Measurements from ENCODE around the gene C10orf90. TPM values are rescaled to one million over a fixed set of nuclear protein-coding genes. Genes with fewer than 3 reads are reported as not detected.

Gene C10orf90
- total RNA-seq, 1 experiment from 2014 or later, result 0.18 TPM

DNA sequence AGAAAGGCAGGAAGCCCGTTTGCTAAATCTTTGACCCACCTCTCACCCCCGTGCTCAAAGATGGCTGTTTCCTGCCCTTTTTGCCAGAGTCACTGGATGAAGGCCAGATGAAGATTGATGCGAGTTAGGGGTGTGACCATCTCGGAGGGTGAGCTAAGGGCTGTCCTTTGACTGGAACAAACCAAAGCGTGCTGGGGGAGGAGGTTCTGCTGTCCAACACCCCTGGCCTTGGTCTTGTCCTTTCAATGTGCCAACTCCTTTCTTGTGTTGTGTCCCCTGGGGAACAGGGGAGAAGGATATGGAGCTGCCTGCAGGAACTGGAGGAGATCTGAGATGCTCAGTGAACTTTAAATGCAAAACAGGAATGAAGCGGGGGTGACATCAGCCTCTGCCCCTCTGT, 191.9 kb downstream of the C10orf90 start:
- Histone ChIP-seq H3K4me3 (ENCODE audit: low read length) (no peak overlapping the region), H3K36me3 (ENCODE audit: low read depth, low read length) (no peaks in the 10 kb centered on the region), H3K4me1 (ENCODE audit: insufficient read depth, low read length) (peaks cover 21% of the 10 kb centered on the region), H3K9me3 (ENCODE audit: low read length) (no peaks in the 10 kb centered on the region), H3F3A (ENCODE audit: low read length, unreplicated experiment) (no peaks in the 10 kb centered on the region), H3K9me2 (replicated peaks; ENCODE audit: low read length) (no peaks in the 10 kb centered on the region), H3K27me3 (ENCODE audit: low read length) (no peaks in the 10 kb centered on the region), H3K9ac (ENCODE audit: low read length) (no peak overlapping the region), H3K27ac (ENCODE audit: low read length) (no peak overlapping the region), H4K20me1 (ENCODE audit: low read length) (no peaks in the 10 kb centered on the region), H3K4me2 (ENCODE audit: low read length) (no peak overlapping the region), H2AFZ (ENCODE audit: low read length) (no peak overlapping the region), H3K79me2 (ENCODE audit: low read length) (no peaks in the 10 kb centered on the region)
- POLR2A ChIA-PET (ENCODE audit: unreplicated experiment), result no interaction called here
- CTCF ChIA-PET, result no interaction called here
- intact Hi-C loops (cut with micrococcal nuclease), result no loop called here
- DNase-seq, result no peak
- no peak for TF ChIP-seq EZH2 (IDR thresholded peaks at IDR 0.05; ENCODE audit: low read length, unreplicated experiment)
- TF ChIP-seq EZH2phosphoT487 (IDR thresholded peaks at IDR 0.05; ENCODE audit: borderline replicate concordance, low read length), result no peak
- TF ChIP-seq, protein P1, sequence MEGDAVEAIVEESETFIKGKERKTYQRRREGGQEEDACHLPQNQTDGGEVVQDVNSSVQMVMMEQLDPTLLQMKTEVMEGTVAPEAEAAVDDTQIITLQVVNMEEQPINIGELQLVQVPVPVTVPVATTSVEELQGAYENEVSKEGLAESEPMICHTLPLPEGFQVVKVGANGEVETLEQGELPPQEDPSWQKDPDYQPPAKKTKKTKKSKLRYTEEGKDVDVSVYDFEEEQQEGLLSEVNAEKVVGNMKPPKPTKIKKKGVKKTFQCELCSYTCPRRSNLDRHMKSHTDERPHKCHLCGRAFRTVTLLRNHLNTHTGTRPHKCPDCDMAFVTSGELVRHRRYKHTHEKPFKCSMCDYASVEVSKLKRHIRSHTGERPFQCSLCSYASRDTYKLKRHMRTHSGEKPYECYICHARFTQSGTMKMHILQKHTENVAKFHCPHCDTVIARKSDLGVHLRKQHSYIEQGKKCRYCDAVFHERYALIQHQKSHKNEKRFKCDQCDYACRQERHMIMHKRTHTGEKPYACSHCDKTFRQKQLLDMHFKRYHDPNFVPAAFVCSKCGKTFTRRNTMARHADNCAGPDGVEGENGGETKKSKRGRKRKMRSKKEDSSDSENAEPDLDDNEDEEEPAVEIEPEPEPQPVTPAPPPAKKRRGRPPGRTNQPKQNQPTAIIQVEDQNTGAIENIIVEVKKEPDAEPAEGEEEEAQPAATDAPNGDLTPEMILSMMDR (conservative IDR thresholded peaks at IDR 0.05; ENCODE audit: low read depth, low read length), result no peak
- BruUV-seq (replicated peaks), result no TSS peak
- no peak for ATAC-seq

DNA sequence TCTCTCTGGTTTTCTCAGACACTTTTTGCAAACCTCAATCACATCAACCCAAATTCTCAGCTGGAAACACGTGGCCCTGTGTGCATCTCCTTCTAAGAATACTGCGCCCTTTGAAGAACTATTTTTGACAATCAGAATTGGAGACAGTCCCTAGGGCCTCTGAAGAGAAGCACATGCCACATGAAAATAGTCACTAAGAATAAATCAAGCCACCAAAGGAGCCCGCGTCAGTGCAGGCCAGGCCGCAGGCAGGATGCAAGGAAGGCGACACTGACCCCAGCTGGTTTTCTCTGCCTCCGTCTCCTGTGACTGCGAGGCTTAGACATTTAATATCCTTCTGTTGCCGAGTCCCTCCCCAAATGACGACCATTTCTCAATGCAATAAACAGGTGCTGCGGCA, 194.2 kb downstream of the C10orf90 start:
- intact Hi-C loops (cut with micrococcal nuclease), result no loop called here
- Histone ChIP-seq H2AFZ (ENCODE audit: low read length) (no peak overlapping the region), H3F3A (ENCODE audit: low read length, unreplicated experiment) (no peaks in the 10 kb centered on the region), H3K9ac (ENCODE audit: low read length) (no peak overlapping the region), H3K27me3 (ENCODE audit: low read length) (no peaks in the 10 kb centered on the region), H3K36me3 (ENCODE audit: low read depth, low read length) (no peaks in the 10 kb centered on the region), H3K4me2 (ENCODE audit: low read length) (no peak overlapping the region), H3K9me2 (replicated peaks; ENCODE audit: low read length) (no peaks in the 10 kb centered on the region), H3K9me3 (ENCODE audit: low read length) (no peaks in the 10 kb centered on the region), H3K27ac (ENCODE audit: low read length) (no peak overlapping the region), H3K4me1 (ENCODE audit: insufficient read depth, low read length) (peaks cover 6% of the 10 kb centered on the region), H4K20me1 (ENCODE audit: low read length) (no peaks in the 10 kb centered on the region), H3K4me3 (ENCODE audit: low read length) (no peak overlapping the region), H3K79me2 (ENCODE audit: low read length) (no peaks in the 10 kb centered on the region)
- BruUV-seq (replicated peaks), result no TSS peak
- ChIA-PET POLR2A (ENCODE audit: unreplicated experiment) (no interaction called here), CTCF (no interaction called here)
- DNase-seq (no peak), ATAC-seq (no peak)
- no peak for TF ChIP-seq EZH2 (IDR thresholded peaks at IDR 0.05; ENCODE audit: low read length, unreplicated experiment)
- TF ChIP-seq, protein P1 (conservative IDR thresholded peaks at IDR 0.05; ENCODE audit: low read depth, low read length), result no peak
- no peak for TF ChIP-seq EZH2phosphoT487 (IDR thresholded peaks at IDR 0.05; ENCODE audit: borderline replicate concordance, low read length)

DNA sequence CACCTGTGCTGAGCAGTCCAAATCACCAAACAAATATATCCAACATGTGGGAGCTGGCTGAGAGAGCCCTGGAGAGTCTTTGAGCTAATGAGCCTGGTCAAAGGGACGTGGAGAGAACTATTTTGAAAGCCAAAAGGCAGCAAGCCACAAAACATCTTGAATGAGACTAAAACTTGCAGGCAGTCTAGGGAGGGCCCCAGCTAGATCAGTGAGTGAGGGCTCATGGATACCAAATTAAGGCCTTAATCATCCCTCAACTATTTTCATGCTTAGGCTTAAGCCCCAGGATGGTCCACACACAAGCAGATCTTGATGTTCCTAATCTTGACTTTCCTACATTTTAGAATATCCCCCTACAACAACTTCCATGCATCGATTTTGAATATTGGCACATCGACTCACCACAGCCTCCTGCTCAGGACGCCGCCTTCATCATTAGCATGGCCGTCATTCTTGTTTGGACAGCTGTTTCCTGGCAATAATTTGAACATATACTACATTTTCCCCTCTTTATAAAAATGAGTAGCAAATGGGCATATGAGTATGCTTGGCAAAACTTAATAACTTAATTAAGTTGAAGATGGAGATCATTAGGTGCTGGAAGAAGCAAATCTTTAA, 195.3 kb downstream of the C10orf90 start:
- no peaks in the 10 kb centered on the region for H3K27me3 ChIP-seq (ENCODE audit: low read length)
- TF ChIP-seq, protein P1 (conservative IDR thresholded peaks at IDR 0.05; ENCODE audit: low read depth, low read length), result no peak
- H3K9ac ChIP-seq (ENCODE audit: low read length), result no peak overlapping the region
- ChIA-PET CTCF (no interaction called here), POLR2A (ENCODE audit: unreplicated experiment) (no interaction called here)
- H3K9me3 ChIP-seq (ENCODE audit: low read length), result no peaks in the 10 kb centered on the region
- H3K4me1 ChIP-seq (ENCODE audit: insufficient read depth, low read length), result no peaks in the 10 kb centered on the region
- no peaks in the 10 kb centered on the region for H3K79me2 ChIP-seq (ENCODE audit: low read length)
- H3F3A ChIP-seq (ENCODE audit: low read length, unreplicated experiment), result no peaks in the 10 kb centered on the region
- H3K4me2 ChIP-seq (ENCODE audit: low read length), result no peak overlapping the region
- no peak overlapping the region for H3K4me3 ChIP-seq (ENCODE audit: low read length)
- H3K36me3 ChIP-seq (ENCODE audit: low read depth, low read length), result no peaks in the 10 kb centered on the region
- no TSS peak for BruUV-seq (replicated peaks)
- H3K27ac ChIP-seq (ENCODE audit: low read length), result no peak overlapping the region
- DNase-seq, result no peak
- no peaks in the 10 kb centered on the region for H3K9me2 ChIP-seq (replicated peaks; ENCODE audit: low read length)
- H2AFZ ChIP-seq (ENCODE audit: low read length), result no peak overlapping the region
- ATAC-seq, result no peak
- intact Hi-C loops (cut with micrococcal nuclease), result no loop called here
- H4K20me1 ChIP-seq (ENCODE audit: low read length), result no peaks in the 10 kb centered on the region
